H1 (cell line): Measurements from ENCODE around the gene MYH6. TPM values are rescaled to one million over a fixed set of nuclear protein-coding genes. Genes with fewer than 3 reads are reported as not detected.

Experiments used
- CTCF ChIA-PET: fragments of 300-600 bp; sonication (Branson Sonifier 250); formaldehyde crosslinking; loops from one replicate; lab custom pipeline; 2021; ENCODE audit not compliant: partially characterized antibody; lab: Charles Lee
- POLR2A ChIA-PET: fragments of 300-600 bp; sonication (Branson Sonifier 250); formaldehyde crosslinking; loops from one replicate; lab custom pipeline; 2021; ENCODE audit warnings: inconsistent platforms; ENCODE audit not compliant: partially characterized antibody; lab: Charles Lee
- DNase-seq, 2 experiments: peaks; one replicate each; pipeline versions ENCODE4 v3.0.0 to v3.0.0-alpha.2; 2010 to 2022; ENCODE audit warnings: low spot score in 2 of 2, low read depth in 1 of 2, mixed read lengths in 1 of 2
- FAIRE-seq: peaks from 2 replicates; lab custom pipeline; 2011; peaks lifted over from hg19 to GRCh38; lab: Jason Lieb, UNC
- H2AFZ ChIP-seq: 2 replicates; pipeline ENCODE4 v1.8.1; 2012; ENCODE audit warnings: low read length, inconsistent platforms
- H2AK5ac ChIP-seq: 2 replicates; pipeline ENCODE4 v1.6.1; 2013; ENCODE audit warnings: low read depth, low read length
- H2BK120ac ChIP-seq: replicated peaks from 2 replicates; pipeline ENCODE3; 2013; ENCODE audit warnings: low read depth, low read length, inconsistent platforms
- H2BK12ac ChIP-seq: 2 replicates; pipeline ENCODE4 v1.6.1; 2013; ENCODE audit warnings: low read depth, low read length
- H2BK15ac ChIP-seq: 2 replicates; pipeline ENCODE4 v1.6.1; 2013; ENCODE audit warnings: low read length
- H2BK20ac ChIP-seq: 2 replicates; pipeline ENCODE4 v1.6.1; 2013; ENCODE audit warnings: low read length
- H2BK5ac ChIP-seq: 2 replicates; pipeline ENCODE4 v1.6.1; 2013; ENCODE audit warnings: low read depth, low read length
- H3K14ac ChIP-seq: 2 replicates; pipeline ENCODE4 v1.6.1; 2013; ENCODE audit warnings: inconsistent platforms; ENCODE audit not compliant: insufficient read length
- H3K18ac ChIP-seq: 2 replicates; pipeline ENCODE4 v1.6.1; 2013; ENCODE audit warnings: low read length; ENCODE audit errors: extremely low read depth
- H3K23ac ChIP-seq: 2 replicates; pipeline ENCODE4 v1.6.1; 2013; ENCODE audit warnings: inconsistent platforms; ENCODE audit not compliant: insufficient read length
- H3K23me2 ChIP-seq: 2 replicates; pipeline ENCODE4 v1.6.1; 2013; ENCODE audit warnings: low read depth, low read length
- H3K27ac ChIP-seq: 2 replicates; pipeline ENCODE4 v1.6.1; 2011; ENCODE audit warnings: low read depth, low read length, inconsistent platforms
- H3K27me3 ChIP-seq, 4 experiments: replicated peaks in 1 of 4; 1 replicate in 1 of 4; 2 replicates in 3 of 4; pipeline versions ENCODE4 v1.6.1 to v1.8.1; 2011 to 2013; ENCODE audit warnings: low read length in 3 of 4, mild to moderate bottlenecking in 3 of 4, inconsistent platforms in 2 of 4, mixed read lengths in 2 of 4, moderate library complexity in 1 of 4; ENCODE audit not compliant: control insufficient read depth in 3 of 4, insufficient read depth in 3 of 4; ENCODE audit errors: extremely low read depth in 1 of 4
- H3K36me3 ChIP-seq, 4 experiments: 2 replicates each; pipeline versions ENCODE4 v1.6.1 to v1.8.1; 2011 to 2013; ENCODE audit warnings: mild to moderate bottlenecking in 4 of 4, low read length in 3 of 4, moderate library complexity in 2 of 4, control low read depth in 1 of 4, inconsistent platforms in 1 of 4; ENCODE audit not compliant: insufficient read depth in 4 of 4, control insufficient read depth in 2 of 4
- H3K4ac ChIP-seq: replicated peaks from 2 replicates; pipeline ENCODE3; 2013; ENCODE audit warnings: low read length, low read depth, mixed read lengths, inconsistent platforms; ENCODE audit not compliant: insufficient read length
- H3K4me1 ChIP-seq, 4 experiments: replicated peaks in 1 of 4; 1 replicate in 1 of 4; 2 replicates in 3 of 4; pipeline versions ENCODE4 v1.6.1 to v1.8.1; 2011 to 2013; ENCODE audit warnings: low read length in 3 of 4, inconsistent platforms in 2 of 4, mixed read lengths in 1 of 4; ENCODE audit not compliant: insufficient read depth in 4 of 4, control insufficient read depth in 3 of 4
- H3K4me2 ChIP-seq, 2 experiments: 2 replicates each; pipeline versions ENCODE4 v1.6.1 to v1.8.1; 2011 to 2013; ENCODE audit warnings: low read depth in 2 of 2, low read length in 2 of 2, control low read depth in 1 of 2, inconsistent platforms in 1 of 2, mild to moderate bottlenecking in 1 of 2; ENCODE audit not compliant: insufficient read depth in 1 of 2
- H3K4me3 ChIP-seq, 4 experiments: fragments of 200-600, 300-600 bp in 1 of 4; sonication (generic), shearing (Covaris generic), sonication (Bioruptor Twin) in 1 of 4; 2 replicates each; pipeline versions ENCODE4 v1.5.1 to v1.8.1; 2011 to 2016; ENCODE audit warnings: low read length in 4 of 4, low read depth in 3 of 4, control low read depth in 2 of 4, inconsistent platforms in 2 of 4, mild to moderate bottlenecking in 2 of 4, mixed read lengths in 1 of 4, moderate library complexity in 1 of 4; ENCODE audit not compliant: insufficient read depth in 2 of 4; ENCODE audit errors: extremely low read depth in 1 of 4
- H3K56ac ChIP-seq: replicated peaks from 2 replicates; pipeline ENCODE3; 2013; ENCODE audit warnings: low read depth, mild to moderate bottlenecking, mixed read lengths, low read length, inconsistent platforms; ENCODE audit not compliant: insufficient read length
- H3K79me1 ChIP-seq: 2 replicates; pipeline ENCODE4 v1.6.1; 2013; ENCODE audit warnings: low read depth, low read length, control low read depth
- H3K79me2 ChIP-seq, 2 experiments: 2 replicates each; pipeline versions ENCODE4 v1.6.1 to v1.8.1; 2012 to 2013; ENCODE audit warnings: low read length in 2 of 2, mild to moderate bottlenecking in 2 of 2, inconsistent platforms in 1 of 2; ENCODE audit not compliant: insufficient read depth in 2 of 2, control insufficient read depth in 1 of 2
- H3K9ac ChIP-seq, 4 experiments: replicated peaks in 1 of 4; 1 replicate in 1 of 4; 2 replicates in 3 of 4; pipeline versions ENCODE4 v1.6.1 to v1.8.1; 2011 to 2013; ENCODE audit warnings: low read depth in 3 of 4, low read length in 3 of 4, control low read depth in 2 of 4, mild to moderate bottlenecking in 2 of 4, moderate library complexity in 2 of 4, inconsistent platforms in 1 of 4; ENCODE audit errors: extremely low read depth in 1 of 4
- H3K9me3 ChIP-seq, 2 experiments: 2 replicates each; pipeline versions ENCODE4 v1.6.1 to v1.8.1; 2012 to 2013; ENCODE audit warnings: mild to moderate bottlenecking in 2 of 2, moderate library complexity in 2 of 2, control low read depth in 1 of 2, inconsistent platforms in 1 of 2, low read depth in 1 of 2, low read length in 1 of 2, mixed read lengths in 1 of 2; ENCODE audit not compliant: insufficient read depth in 2 of 2
- H4K20me1 ChIP-seq, 2 experiments: replicated peaks in 1 of 2; 2 replicates each; pipeline versions ENCODE3 to v1.8.1; 2011 to 2013; ENCODE audit warnings: inconsistent platforms in 2 of 2, low read length in 2 of 2, mild to moderate bottlenecking in 1 of 2; ENCODE audit not compliant: insufficient read depth in 2 of 2, control insufficient read depth in 1 of 2
- H4K5ac ChIP-seq: 2 replicates; pipeline ENCODE4 v1.6.1; 2013; ENCODE audit warnings: low read length, low read depth, mixed read lengths, inconsistent platforms; ENCODE audit not compliant: insufficient read length
- H4K8ac ChIP-seq: 2 replicates; pipeline ENCODE4 v1.8.0; 2013; ENCODE audit warnings: mild to moderate bottlenecking, moderate library complexity, low read length, inconsistent platforms; ENCODE audit not compliant: insufficient read depth; ENCODE audit errors: extremely low read depth
- H4K91ac ChIP-seq: replicated peaks from 2 replicates; pipeline ENCODE3; 2013; ENCODE audit warnings: low read length, mixed read lengths, inconsistent platforms; ENCODE audit not compliant: insufficient read length
- BRCA1 ChIP-seq: IDR thresholded peaks from 2 replicates; pipeline ENCODE4 v1.6.1; 2012; ENCODE audit warnings: low read depth, low read length, improper control_type of control experiment
- CHD1 ChIP-seq: IDR thresholded peaks from 2 replicates; pipeline ENCODE4 v1.6.1; 2012; ENCODE audit warnings: low read depth, low read length, improper control_type of control experiment
- CHD2 ChIP-seq: IDR thresholded peaks from 2 replicates; pipeline ENCODE4 v1.6.1; 2012; ENCODE audit warnings: low read length, improper control_type of control experiment
- CTBP2 ChIP-seq: IDR thresholded peaks from 2 replicates; pipeline ENCODE4 v1.7.0; 2011; ENCODE audit warnings: borderline replicate concordance, mild to moderate bottlenecking, moderate library complexity, mixed read lengths, low read length; ENCODE audit not compliant: insufficient read depth, insufficient read length
- NRF1 ChIP-seq: IDR thresholded peaks from 2 replicates; pipeline ENCODE4 v1.6.1; 2011; ENCODE audit warnings: mild to moderate bottlenecking, low read depth, low read length, improper control_type of control experiment
- POLR2AphosphoS5 ChIP-seq: IDR thresholded peaks from 2 replicates; pipeline ENCODE4 v1.6.1; 2011; ENCODE audit warnings: low read depth, low read length
- RXRA ChIP-seq: IDR thresholded peaks from 2 replicates; pipeline ENCODE4 v1.6.1; 2011; ENCODE audit warnings: low read depth, mild to moderate bottlenecking, low read length, moderate library complexity; ENCODE audit not compliant: insufficient read depth
- SIN3A ChIP-seq, 2 experiments: IDR thresholded peaks in 1 of 2; conservative IDR thresholded peaks in 1 of 2; 2 replicates each; pipeline ENCODE4 v1.6.1; 2011 to 2012; ENCODE audit warnings: low read length in 2 of 2, improper control_type of control experiment in 1 of 2, low read depth in 1 of 2, mild to moderate bottlenecking in 1 of 2
- SIRT6 ChIP-seq: IDR thresholded peaks from one replicate; pipeline ENCODE4 v1.7.1; 2012; ENCODE audit warnings: low read length, inconsistent platforms
- WGBS, 2 experiments: shearing (Covaris generic) in 1 of 2; methylation state at CpG; one replicate each; pipeline versions ENCODE4 v1.1.6 to v1.1.7; 2013 to 2015; ENCODE audit warnings: low lambda C conversion rate in 2 of 2, mixed read lengths in 2 of 2, inconsistent platforms in 1 of 2, low coverage in 1 of 2, missing lambda C conversion rate in 1 of 2; ENCODE audit not compliant: insufficient replicate concordance in 2 of 2, insufficient coverage in 1 of 2, insufficient read length in 1 of 2; ENCODE audit errors: extremely low coverage in 1 of 2, missing lambda C conversion rate in 1 of 2; 5-methylcytosine and 5-hydroxymethylcytosine counted together
- polyA plus RNA-seq, 7 experiments: library from polyadenylated mRNA; depleted of rRNA in 3 of 7; stranded (reverse) in 5 of 7; unstranded in 2 of 7; fragments of >200 nt in 5 of 7; fragments of 200-250 nt in 2 of 7; gene quantifications; 1 replicate in 5 of 7; 2 replicates in 1 of 7; 4 replicates in 1 of 7; pipeline versions ENCODE4 v1.2.1 to v1.2.3, GENCODE V29; 2011 to 2013; ENCODE audit warnings: missing spikeins in 2 of 7, mixed read lengths in 2 of 7
- total RNA-seq: library from RNA; stranded (reverse); fragmentation: NEBNext Ultra II Directional; extraction: Animal tissue kit (Norgen Biotek cat#: 25700); gene quantifications from 2 replicates; pipeline ENCODE4 v1.2.1, GENCODE V29; 2021
- TF ChIP-seq, protein P1 (sequence below), 3 experiments: IDR thresholded peaks; 1 replicate in 2 of 3; 2 replicates in 1 of 3; pipeline versions ENCODE4 v1.5.1 to v1.6.1; 2011; ENCODE audit warnings: low read length in 3 of 3, mild to moderate bottlenecking in 3 of 3, inconsistent platforms in 2 of 3, low read depth in 1 of 3, moderate library complexity in 1 of 3; ENCODE audit not compliant: insufficient read depth in 1 of 3; ENCODE audit errors: control extremely low read depth in 1 of 3

Gene MYH6
- total and polyA plus RNA-seq, 2 of the 8 experiments (the other 6 are each of a cell fraction or from before 2014, with no cell fraction given) = 0.03 TPM; not detected in 1

DNA sequence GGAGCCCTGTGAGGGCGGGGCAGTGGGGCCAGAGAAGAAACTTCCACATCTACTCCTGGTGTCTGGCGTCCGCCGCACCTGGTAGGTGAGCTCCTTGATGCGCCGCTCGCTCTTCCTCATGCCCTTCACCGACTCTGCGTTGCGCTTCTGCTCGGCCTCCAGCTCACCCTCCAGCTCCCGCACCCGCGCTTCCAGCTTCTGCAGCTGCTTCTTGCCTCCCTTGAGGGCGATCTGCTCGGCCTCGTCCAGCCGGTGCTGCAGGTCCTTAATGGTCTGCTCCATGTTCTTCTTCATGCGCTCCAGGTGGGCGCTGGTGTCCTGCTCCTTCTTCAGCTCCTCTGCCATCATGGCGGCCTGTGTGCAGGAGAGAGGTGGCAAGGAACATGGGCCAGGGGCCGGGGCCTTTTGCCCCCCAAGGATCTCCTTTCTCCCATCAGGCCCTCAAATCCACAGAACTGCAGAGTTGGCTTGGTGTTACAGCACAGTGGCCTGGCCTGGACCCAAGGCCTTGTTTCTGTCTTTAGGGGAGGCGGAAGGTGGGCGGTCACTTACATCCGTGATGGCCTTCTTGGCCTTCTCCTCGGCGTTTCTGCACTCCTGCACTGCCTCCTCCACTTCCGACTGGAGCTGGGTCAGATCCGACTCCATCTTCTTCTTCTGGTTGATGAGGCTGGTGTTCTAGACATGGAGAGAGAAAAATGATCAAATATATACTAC lies 23.6 kb downstream of the MYH6 start:
- Histone ChIP-seq H3K9ac (no peak overlapping the region), H3K4me2 (no peak overlapping the region), H4K91ac (no peak overlapping the region), H4K5ac (no peak overlapping the region), H3K27me3 (no peaks in the 10 kb centered on the region; a peak in 1 of 7 replicates), H4K8ac (no peak overlapping the region), H3K4ac (no peak overlapping the region), H2AK5ac (no peak overlapping the region), H3K79me1 (no peaks in the 10 kb centered on the region), H4K20me1 (no peaks in the 10 kb centered on the region), H3K56ac (no peak overlapping the region), H3K79me2 (no peaks in the 10 kb centered on the region), H2AFZ (no peak overlapping the region), H3K14ac (no peak overlapping the region), H3K9me3 (no peaks in the 10 kb centered on the region), H2BK20ac (no peak overlapping the region), H2BK15ac (no peak overlapping the region), H2BK5ac (no peak overlapping the region), H3K23me2 (no peaks in the 10 kb centered on the region; the same call in 1 of the 2 replicates), H3K4me3 (no peak overlapping the region), H3K27ac (no peak overlapping the region), H3K18ac (no peak overlapping the region), H2BK120ac (no peak overlapping the region), H3K36me3 (no peaks in the 10 kb centered on the region), H2BK12ac (no peak overlapping the region), H3K4me1 (peaks cover 0 to 10% (median 1%) of the 10 kb centered on the region in 4 experiments; a peak in 4 of 7 replicates), H3K23ac (no peak overlapping the region)
- ChIA-PET POLR2A (no interaction called here), CTCF (interaction anchor here (0.6 to 15.0 kb wide), 10 partner anchors 10 to 707 kb away, joined by 3 to 333 read pairs (median 4); partner anchors contain the start of genes EFS and SLC22A17)
- DNase-seq (no peak), FAIRE-seq (no peak)
- 91% methylated on average over 29 of the region's 29 CpGs; no CpG with 5 or more reads in 1 of the 2 experiments for WGBS, 2 experiments
- TF ChIP-seq, protein P1, sequence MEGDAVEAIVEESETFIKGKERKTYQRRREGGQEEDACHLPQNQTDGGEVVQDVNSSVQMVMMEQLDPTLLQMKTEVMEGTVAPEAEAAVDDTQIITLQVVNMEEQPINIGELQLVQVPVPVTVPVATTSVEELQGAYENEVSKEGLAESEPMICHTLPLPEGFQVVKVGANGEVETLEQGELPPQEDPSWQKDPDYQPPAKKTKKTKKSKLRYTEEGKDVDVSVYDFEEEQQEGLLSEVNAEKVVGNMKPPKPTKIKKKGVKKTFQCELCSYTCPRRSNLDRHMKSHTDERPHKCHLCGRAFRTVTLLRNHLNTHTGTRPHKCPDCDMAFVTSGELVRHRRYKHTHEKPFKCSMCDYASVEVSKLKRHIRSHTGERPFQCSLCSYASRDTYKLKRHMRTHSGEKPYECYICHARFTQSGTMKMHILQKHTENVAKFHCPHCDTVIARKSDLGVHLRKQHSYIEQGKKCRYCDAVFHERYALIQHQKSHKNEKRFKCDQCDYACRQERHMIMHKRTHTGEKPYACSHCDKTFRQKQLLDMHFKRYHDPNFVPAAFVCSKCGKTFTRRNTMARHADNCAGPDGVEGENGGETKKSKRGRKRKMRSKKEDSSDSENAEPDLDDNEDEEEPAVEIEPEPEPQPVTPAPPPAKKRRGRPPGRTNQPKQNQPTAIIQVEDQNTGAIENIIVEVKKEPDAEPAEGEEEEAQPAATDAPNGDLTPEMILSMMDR (IDR thresholded peaks at IDR 0.05; ENCODE audit: control extremely low read depth in 1 of 3, insufficient read depth in 1 of 3, low read depth in 1 of 3, low read length in 3 of 3) = no peak
- TF ChIP-seq POLR2AphosphoS5 (no peak), CHD1 (no peak), CTBP2 (no peak), SIN3A (conservative IDR thresholded peaks at IDR 0.05 in 1 of 2, IDR thresholded peaks at IDR 0.05 in 1 of 2; ENCODE audit: low read depth in 1 of 2, low read length in 2 of 2) (no peak), NRF1 (no peak), BRCA1 (no peak), RXRA (no peak), CHD2 (no peak), SIRT6 (no peak)
